Measurements from ENCODE around the gene CDH4. TPM values are rescaled to one million over a fixed set of nuclear protein-coding genes. Genes with fewer than 3 reads are reported as not detected.
A peak's percentile ranks its signal among the peaks of the same experiment; 100 is the strongest.

The CDH4 gene
- polyA plus RNA-seq, 1 donor from 2014 or later: not detected

DNA sequence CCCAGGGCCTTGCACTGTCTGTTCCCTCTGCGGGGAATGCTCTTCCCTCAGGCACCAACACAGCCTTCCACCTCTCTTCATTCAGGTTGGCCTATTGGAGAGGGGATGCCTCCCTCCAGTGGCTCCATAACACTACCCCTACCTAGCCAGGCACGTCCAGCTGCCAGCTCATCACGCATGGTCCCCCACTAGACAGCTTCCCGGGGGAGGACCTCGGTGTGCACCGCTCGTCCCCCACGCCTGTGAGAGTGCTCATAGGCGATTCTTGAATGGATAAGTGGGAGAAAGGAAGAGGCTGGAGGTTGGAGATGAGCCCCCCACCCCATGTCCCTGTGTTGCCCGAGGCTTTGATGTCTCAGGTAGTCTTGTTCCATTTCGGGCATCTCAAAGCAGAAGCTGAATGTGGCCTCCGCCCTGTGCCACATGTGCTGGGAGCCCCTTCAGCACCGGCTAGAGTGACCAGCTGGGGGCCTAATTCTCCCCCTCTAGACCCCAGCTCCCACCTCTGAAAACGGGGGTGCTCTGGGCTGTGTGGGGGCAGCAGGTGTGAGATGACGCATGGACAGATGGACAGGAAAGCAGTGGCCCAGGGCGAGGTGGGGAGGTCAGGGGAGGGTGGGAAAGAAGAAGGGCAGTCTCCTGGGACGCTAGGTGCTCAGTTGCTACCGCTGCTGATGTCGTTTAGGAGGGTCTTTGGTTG, 480.6 kb downstream of the CDH4 start:
- H3K36me3 Mint-ChIP-seq: peaks cover 5% of the 10 kb centered on the region
- no peak overlapping the region for H3K4me3 Mint-ChIP-seq
- H3K27me3 Mint-ChIP-seq: peaks cover 5% of the 10 kb centered on the region
- no peaks in the 10 kb centered on the region for H3K9me3 Mint-ChIP-seq
- H3K27ac Mint-ChIP-seq: no peak overlapping the region
- H3K4me1 Mint-ChIP-seq: peaks cover 0 to 2% (median 0%) of the 10 kb centered on the region in 3 donors

DNA sequence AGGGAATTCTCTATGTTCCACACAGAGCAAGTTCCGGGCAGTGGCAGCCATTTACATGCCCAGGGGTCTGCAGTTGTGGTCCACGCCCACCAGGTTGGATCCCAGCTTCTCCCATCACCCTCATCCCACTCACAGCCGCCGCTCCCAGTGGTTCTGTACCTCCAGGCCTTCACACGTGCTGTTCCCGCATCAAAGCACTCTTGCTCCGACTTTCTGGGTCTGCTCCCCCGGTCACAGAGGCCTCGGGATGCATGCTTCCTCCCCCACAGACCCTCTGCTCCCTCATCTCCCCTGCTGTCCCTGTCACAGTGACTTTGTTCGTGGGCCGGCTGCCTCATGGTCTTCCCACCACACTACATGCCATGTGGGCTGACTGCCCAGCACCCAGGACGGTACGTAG, 481.2 kb downstream of the CDH4 start:
- Mint-ChIP-seq H3K4me3 (no peak overlapping the region), H3K4me1 (peaks cover 0 to 2% (median 0%) of the 10 kb centered on the region in 3 donors), H3K27me3 (peaks cover 5% of the 10 kb centered on the region)

GRCh38 chr20:61733891-61734732, 482.1 kb downstream of the CDH4 start:
- Mint-ChIP-seq H3K4me3 (no peak overlapping the region), H3K27me3 (peaks cover 5% of the 10 kb centered on the region), H3K27ac (no peak overlapping the region), H3K36me3 (peaks cover 5% of the 10 kb centered on the region), H3K9me3 (no peaks in the 10 kb centered on the region), H3K4me1 (peaks cover 0 to 2% (median 0%) of the 10 kb centered on the region in 3 donors)

More for the DNA sequence above, 481.2 kb downstream of the CDH4 start:
- peaks cover 5% of the 10 kb centered on the region for H3K36me3 Mint-ChIP-seq
- no peak overlapping the region for H3K27ac Mint-ChIP-seq
- no peaks in the 10 kb centered on the region for H3K9me3 Mint-ChIP-seq

DNA sequence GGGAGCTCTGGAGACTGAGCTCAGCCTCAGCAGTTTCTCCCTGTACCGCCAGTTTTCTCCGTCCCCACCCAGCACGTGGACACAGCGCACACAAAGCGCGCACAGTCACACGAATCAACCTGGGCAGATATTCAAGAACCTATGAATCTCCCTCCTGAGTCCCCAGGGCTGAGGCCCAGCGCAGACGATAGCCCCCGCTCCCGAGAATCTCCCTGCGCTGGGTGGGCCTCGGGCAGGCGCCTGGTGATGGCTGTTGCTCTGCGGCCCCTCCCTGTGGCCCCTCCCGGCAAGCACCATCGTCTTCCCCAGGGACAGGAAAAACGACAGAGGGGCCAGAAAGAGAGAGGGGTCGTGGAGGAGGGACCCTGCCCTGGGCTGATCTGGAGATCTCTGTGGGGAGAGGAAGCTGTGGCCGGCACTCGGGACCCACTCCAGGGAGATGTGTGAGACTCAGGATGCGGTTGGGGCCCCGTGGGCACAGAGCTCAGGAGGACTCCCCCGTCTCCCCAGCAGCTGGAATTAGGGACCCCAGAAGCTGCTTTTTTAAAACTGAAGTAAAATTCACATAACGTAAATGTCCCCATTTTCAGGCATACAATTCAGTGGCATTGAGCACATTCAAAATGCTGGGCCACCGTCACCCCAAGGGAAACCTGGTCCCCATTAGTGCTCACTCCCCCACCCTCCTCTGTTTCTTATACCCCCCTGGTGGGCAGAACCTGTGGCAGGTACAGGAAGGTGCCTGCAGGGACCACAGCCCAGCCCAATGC, 482.9 kb downstream of the CDH4 start:
- peaks cover 5% of the 10 kb centered on the region for H3K27me3 Mint-ChIP-seq
- no peaks in the 10 kb centered on the region for H3K9me3 Mint-ChIP-seq
- peaks cover 5% of the 10 kb centered on the region for H3K36me3 Mint-ChIP-seq
- H3K4me3 Mint-ChIP-seq: no peak overlapping the region
- H3K27ac Mint-ChIP-seq: no peak overlapping the region
- peaks cover 0 to 2% (median 0%) of the 10 kb centered on the region in 3 donors for H3K4me1 Mint-ChIP-seq

GRCh38 chr20:61735503-61735785, 483.4 kb downstream of the CDH4 start:
- Mint-ChIP-seq H3K4me1 (peaks cover 0 to 2% (median 0%) of the 10 kb centered on the region in 3 donors), H3K4me3 (no peak overlapping the region), H3K27ac (peak overlapping the region in 1 of 3 donors; percentile 80), H3K9me3 (no peaks in the 10 kb centered on the region), H3K27me3 (peaks cover 5% of the 10 kb centered on the region), H3K36me3 (peaks cover 5% of the 10 kb centered on the region)

DNA sequence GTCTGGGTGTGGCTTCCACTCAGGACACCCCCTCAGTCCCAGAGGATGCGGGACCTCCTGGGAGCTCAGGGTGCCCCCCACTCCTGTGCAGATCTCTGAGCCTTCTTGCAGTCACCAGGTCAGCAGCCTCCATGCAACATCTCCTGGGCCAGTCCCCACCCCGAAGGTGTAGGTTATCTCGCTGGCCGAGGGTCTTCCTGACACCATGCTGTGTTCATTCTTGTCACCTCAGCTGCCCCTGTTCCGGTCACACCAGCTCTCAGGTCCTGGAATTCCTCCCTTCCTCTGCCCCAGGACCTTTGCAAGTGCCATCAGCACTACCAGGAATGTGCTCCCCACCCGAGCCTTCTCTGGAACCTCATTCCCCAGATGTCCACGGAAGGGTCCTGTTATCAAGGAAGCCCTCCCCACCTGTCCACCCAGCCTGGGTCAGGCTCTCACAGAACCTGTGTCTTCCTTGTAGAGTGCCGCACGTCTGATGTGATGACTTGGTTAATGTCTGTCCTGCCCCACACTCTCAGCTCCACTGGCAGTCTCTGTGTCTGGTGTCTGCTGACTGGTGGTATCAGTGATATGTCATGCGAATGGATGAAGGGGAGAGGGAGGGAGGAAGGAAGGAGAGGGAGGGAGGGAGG, 484.1 kb downstream of the CDH4 start:
- peaks cover 5% of the 10 kb centered on the region for H3K36me3 Mint-ChIP-seq
- no peak overlapping the region for H3K4me3 Mint-ChIP-seq
- H3K27me3 Mint-ChIP-seq: peaks cover 5% of the 10 kb centered on the region
- H3K4me1 Mint-ChIP-seq: peaks cover 0 to 2% (median 0%) of the 10 kb centered on the region in 3 donors
- no peaks in the 10 kb centered on the region for H3K9me3 Mint-ChIP-seq
- H3K27ac Mint-ChIP-seq: no peak overlapping the region

DNA sequence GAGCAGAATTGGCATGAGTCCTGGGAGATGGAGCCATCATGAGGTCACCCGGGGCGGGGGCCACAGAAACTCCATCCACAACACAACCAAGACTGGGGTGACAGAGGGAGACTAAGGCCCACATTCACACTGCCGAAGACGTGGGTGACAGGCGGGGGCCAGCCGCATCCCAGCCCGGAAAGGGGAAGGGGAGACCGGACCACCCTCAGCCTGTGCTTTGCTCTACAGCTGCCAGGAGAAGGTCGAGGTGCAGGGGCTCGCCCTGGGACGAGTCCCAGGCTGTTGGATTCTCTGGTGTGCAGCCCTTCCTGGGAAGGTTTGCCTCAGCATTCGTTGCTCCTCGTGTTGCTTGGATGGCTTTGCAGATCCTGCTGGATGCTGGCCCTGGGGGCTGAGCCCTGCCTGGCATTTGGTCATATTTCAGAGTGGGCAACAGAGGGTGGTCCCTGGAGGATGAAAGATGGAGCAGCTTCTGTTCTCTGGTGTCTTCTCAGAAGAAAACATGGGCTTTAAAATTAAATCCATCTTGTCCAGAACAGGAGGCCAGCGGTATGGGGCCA, 484.8 kb downstream of the CDH4 start:
- no peak overlapping the region for H3K27ac Mint-ChIP-seq

GRCh38 chr20:61737346-61737745, 485.3 kb downstream of the CDH4 start:
- peaks cover 3% of the 10 kb centered on the region for H3K36me3 Mint-ChIP-seq
- H3K4me3 Mint-ChIP-seq: no peak overlapping the region
- H3K27me3 Mint-ChIP-seq: peaks cover 5% of the 10 kb centered on the region
- no peak overlapping the region for H3K27ac Mint-ChIP-seq
- H3K9me3 Mint-ChIP-seq: no peaks in the 10 kb centered on the region
- H3K4me1 Mint-ChIP-seq: no peaks in the 10 kb centered on the region

More for the DNA sequence above, 484.8 kb downstream of the CDH4 start:
- H3K4me1 Mint-ChIP-seq: peaks cover 0 to 1% (median 0%) of the 10 kb centered on the region in 3 donors
- no peak overlapping the region for H3K4me3 Mint-ChIP-seq
- peaks cover 5% of the 10 kb centered on the region for H3K27me3 Mint-ChIP-seq
- H3K36me3 Mint-ChIP-seq: peaks cover 5% of the 10 kb centered on the region
- no peaks in the 10 kb centered on the region for H3K9me3 Mint-ChIP-seq

DNA sequence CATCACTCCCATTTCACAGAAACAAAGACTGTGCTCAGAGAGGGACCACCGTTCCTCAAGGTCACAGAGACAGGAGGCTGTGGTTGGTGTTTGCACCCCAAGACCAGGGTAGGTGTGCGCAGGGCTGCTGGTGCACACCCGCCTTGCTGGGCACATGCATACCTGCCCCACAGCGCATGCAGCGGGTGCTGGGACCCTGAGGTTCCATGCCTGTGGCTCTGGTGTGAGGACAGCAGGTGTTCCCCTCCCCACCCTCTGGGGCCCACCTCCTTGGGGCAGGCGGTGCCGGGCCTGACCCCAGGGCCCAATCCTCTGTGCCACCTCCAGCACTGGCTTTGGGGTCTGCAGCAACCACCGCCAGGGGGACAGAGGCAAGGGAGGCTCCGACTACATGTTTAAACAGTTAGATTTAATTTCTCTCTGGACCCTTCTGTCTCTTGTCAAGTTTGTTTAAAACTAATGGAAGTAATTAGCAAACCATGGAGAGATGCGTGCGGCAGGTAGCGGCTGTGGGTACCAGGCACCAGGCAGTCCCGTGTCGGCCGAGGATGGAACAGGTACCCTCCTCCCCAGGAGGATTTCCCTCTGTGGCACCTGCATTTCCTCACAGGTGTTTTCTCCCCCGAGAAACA, 485.9 kb downstream of the CDH4 start:
- H3K27me3 Mint-ChIP-seq: peaks cover 3% of the 10 kb centered on the region
- no peaks in the 10 kb centered on the region for H3K9me3 Mint-ChIP-seq
- H3K4me3 Mint-ChIP-seq: no peak overlapping the region
- H3K27ac Mint-ChIP-seq: no peak overlapping the region
- H3K4me1 Mint-ChIP-seq: no peaks in the 10 kb centered on the region
- peaks cover 1% of the 10 kb centered on the region for H3K36me3 Mint-ChIP-seq

DNA sequence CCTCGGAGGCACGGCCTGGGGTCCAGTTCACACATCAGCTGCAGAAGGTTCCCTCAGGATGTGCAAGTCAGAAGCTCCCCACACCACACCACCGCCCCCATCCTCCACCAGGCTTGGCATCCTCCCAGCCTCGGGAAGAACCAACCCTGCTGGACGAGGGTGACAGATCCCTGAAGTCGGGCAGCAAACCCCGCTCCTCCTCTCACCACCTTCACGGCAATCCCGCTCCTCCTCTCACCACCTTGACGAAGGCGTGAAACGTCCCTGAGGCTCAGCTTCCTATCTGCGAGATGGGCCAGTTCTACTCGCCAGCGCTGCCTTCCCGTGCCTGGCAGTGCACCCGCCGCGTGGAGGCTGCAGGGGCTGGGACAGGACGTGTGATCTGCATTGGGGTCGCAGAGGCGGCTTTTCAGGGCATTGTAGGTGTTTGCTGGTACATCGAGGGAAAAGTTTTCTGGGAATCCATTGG, 486.6 kb downstream of the CDH4 start:
- Mint-ChIP-seq H3K36me3 (peaks cover 1% of the 10 kb centered on the region), H3K27ac (no peak overlapping the region), H3K27me3 (peaks cover 3% of the 10 kb centered on the region), H3K4me1 (no peaks in the 10 kb centered on the region), H3K9me3 (no peaks in the 10 kb centered on the region), H3K4me3 (no peak overlapping the region)

GRCh38 chr20:61739086-61739831, 487.2 kb downstream of the CDH4 start:
- no peaks in the 10 kb centered on the region for H3K4me1 Mint-ChIP-seq
- H3K4me3 Mint-ChIP-seq: no peak overlapping the region
- no peak overlapping the region for H3K27ac Mint-ChIP-seq
- H3K36me3 Mint-ChIP-seq: peaks cover 1% of the 10 kb centered on the region
- H3K9me3 Mint-ChIP-seq: no peaks in the 10 kb centered on the region
- H3K27me3 Mint-ChIP-seq: peaks cover 3% of the 10 kb centered on the region

DNA sequence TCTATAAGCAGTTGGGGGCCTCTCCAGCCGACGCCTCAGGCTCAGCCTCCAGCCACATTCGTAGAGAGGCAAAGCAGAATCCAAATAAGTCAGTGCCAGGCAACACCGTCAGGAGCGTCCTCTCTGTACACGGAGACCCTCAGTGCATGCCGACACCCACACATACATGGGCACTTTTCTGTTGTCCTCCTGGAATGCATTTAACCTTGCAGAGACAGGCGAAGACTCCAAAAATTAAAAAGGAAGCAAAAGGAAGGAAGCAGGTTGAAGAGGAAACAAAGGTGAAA, 487.7 kb downstream of the CDH4 start:
- Mint-ChIP-seq H3K9me3 (no peaks in the 10 kb centered on the region), H3K27me3 (peaks cover 3% of the 10 kb centered on the region), H3K36me3 (peaks cover 1% of the 10 kb centered on the region), H3K4me1 (no peaks in the 10 kb centered on the region), H3K4me3 (no peak overlapping the region), H3K27ac (no peak overlapping the region)

- Mint-ChIP-seq H3K36me3 (no peaks in the 10 kb centered on the region), H3K27me3 (no peaks in the 10 kb centered on the region), H3K4me3 (no peak overlapping the region), H3K4me1 (no peaks in the 10 kb centered on the region), H3K27ac (no peak overlapping the region), H3K9me3 (no peaks in the 10 kb centered on the region)
Observed at GRCh38 chr20:61742097-61742825, 490.2 kb downstream of the CDH4 start.
